ENCODE measurements around the gene KIAA0825.

Gene KIAA0825

DNA sequence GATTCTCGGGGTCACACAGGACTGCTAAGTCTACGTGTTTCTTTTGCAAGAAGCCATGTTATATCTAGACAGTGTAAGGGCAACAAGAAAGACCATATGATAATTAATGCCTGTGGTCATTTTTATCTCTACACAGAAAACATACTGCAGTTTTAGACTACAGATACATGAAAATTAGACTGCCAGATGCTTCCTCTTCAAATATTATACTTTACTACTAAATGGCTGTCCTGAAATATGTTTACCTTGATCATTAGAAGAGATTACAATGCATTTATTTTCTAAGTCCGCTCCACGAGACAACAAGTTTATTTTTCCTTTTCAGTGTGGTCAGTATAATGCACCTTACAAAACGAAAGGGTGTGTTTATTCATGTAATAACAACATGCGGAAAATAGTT is 147.6 kb downstream of the KIAA0825 start:
- DNase-seq (ENCODE audit: low spot score) = no peak
- in situ Hi-C loops (cut with MboI; ENCODE audit: low sequenced_read_pairs, unreplicated experiment) = no loop called here
- TF ChIP-seq, protein P1, sequence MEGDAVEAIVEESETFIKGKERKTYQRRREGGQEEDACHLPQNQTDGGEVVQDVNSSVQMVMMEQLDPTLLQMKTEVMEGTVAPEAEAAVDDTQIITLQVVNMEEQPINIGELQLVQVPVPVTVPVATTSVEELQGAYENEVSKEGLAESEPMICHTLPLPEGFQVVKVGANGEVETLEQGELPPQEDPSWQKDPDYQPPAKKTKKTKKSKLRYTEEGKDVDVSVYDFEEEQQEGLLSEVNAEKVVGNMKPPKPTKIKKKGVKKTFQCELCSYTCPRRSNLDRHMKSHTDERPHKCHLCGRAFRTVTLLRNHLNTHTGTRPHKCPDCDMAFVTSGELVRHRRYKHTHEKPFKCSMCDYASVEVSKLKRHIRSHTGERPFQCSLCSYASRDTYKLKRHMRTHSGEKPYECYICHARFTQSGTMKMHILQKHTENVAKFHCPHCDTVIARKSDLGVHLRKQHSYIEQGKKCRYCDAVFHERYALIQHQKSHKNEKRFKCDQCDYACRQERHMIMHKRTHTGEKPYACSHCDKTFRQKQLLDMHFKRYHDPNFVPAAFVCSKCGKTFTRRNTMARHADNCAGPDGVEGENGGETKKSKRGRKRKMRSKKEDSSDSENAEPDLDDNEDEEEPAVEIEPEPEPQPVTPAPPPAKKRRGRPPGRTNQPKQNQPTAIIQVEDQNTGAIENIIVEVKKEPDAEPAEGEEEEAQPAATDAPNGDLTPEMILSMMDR (IDR thresholded peaks at IDR 0.05; ENCODE audit: borderline replicate concordance, control extremely low read depth, extremely low read depth, insufficient read depth, missing control alignments) = no peak

DNA sequence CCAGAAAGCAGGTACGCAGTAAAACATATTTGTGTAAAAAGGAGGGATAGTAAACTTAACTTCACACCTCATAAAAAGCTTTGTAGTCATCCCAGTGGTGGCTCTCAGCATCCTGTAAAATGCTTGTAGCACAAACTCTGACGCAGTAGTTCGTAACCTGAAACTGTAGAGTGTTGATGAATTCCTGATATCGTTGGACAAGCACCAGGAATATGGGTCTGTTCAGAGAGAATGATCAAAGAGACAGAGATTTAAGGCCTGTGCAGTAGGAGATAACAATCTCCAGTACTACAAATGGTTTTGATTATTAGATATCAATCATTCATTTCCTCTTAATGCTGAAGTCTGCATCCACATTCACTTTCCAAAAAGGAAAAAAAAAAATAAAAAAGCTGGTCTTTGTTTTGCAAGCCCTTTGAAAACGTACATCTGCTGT is 148.5 kb downstream of the KIAA0825 start:
- in situ Hi-C loops (cut with MboI; ENCODE audit: low sequenced_read_pairs, unreplicated experiment) = no loop called here
- no peak for DNase-seq (ENCODE audit: low spot score)
- TF ChIP-seq, protein P1 (IDR thresholded peaks at IDR 0.05; ENCODE audit: borderline replicate concordance, control extremely low read depth, extremely low read depth, insufficient read depth, missing control alignments) = no peak

DNA sequence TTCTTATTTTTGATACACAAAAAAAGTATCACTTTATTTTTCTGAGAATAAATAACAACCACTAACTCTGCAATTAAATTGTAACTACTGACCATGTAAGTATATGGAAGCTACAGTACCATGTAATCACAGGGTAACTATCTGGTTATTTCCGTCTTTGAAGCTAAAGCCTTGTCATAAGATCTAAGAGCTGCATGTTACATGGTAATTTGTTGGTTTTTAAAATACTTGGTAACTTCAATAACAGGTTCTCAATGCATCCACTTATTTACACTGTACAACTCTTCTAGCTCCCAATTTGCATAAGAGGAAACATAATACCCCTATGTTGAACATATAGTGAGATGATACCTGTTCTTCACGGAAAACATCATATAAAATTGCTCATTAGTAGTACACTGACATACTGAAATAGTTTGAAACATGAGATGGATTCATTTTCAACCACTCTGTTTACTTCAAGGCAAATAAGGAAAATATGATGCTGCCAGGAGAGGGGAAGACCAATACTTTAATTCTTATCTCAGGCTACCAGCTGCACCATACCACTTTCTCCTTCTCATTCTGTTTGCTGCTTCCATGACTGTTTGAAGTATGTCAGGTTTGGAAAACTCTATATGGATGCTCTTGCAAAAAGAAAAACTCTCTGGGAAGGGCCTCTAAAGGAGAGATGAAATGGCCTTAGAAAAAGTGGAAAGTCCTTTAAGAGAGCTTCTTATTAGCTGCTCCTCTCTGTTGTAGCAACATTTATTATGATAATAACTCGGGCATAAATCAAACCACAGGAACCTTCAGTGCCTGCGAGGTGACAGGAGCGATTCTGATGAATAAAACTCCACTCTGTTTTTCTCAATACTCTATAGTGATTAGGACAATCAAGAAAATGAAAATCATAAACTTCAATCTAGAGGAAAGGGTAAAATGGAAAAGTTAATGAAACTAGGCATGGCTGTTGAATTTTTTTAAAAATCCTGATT is 150.2 kb downstream of the KIAA0825 start:
- in situ Hi-C loops (cut with MboI; ENCODE audit: low sequenced_read_pairs, unreplicated experiment) = no loop called here
- DNase-seq (ENCODE audit: low spot score) = no peak
- TF ChIP-seq, protein P1 (IDR thresholded peaks at IDR 0.05; ENCODE audit: borderline replicate concordance, control extremely low read depth, extremely low read depth, insufficient read depth, missing control alignments) = no peak

DNA sequence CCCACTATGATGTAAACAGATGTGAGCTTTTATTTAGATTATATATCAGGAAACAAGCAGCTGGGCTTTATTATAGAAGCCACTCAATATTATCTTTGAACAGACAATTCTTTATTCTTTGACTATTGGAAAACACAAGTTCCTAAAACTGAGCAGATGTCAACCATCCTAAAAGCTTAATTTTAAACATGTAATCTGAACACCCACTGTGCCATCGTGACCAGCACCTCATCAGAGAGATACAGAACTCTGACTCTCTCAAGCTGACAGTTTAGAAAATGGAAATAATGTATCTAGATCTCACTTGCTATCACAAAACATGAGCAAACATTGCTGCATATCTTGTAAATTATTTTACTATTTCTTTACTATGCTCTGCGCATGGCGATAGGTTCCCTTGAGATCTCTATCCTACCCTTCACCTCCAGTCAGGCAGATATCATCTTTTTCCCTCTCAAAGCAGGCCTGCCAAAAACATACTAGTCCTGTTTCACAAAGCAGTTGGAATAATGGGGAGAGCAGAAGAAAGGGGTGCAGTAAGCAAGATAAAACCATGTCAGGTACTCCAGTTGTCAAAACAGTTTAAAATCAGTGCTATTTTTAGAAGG is 151.0 kb downstream of the KIAA0825 start:
- TF ChIP-seq, protein P1 (IDR thresholded peaks at IDR 0.05; ENCODE audit: borderline replicate concordance, control extremely low read depth, extremely low read depth, insufficient read depth, missing control alignments) = no peak
- in situ Hi-C loops (cut with MboI; ENCODE audit: low sequenced_read_pairs, unreplicated experiment) = no loop called here
- no peak for DNase-seq (ENCODE audit: low spot score)

DNA sequence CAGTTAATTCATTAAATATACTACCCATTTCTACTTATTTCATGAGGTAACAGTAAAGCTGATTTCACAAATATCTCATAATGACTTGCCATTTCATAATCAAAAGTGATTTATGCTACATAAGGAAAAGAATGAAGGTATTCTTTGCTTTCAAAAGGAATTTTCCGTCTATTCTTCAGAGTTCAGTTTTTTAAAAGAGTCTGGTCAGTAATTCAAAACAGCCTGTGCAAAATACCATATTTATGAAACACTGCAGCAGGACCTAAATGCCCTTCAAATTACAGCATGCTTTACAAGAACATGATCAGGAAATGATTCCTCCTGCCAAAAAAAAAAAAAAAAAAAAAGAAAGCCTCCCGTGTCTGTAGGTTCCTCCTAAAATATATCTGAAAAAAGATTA is 154.7 kb downstream of the KIAA0825 start:
- no peak for DNase-seq (ENCODE audit: low spot score)
- in situ Hi-C loops (cut with MboI; ENCODE audit: low sequenced_read_pairs, unreplicated experiment) = no loop called here
- TF ChIP-seq, protein P1 (IDR thresholded peaks at IDR 0.05; ENCODE audit: borderline replicate concordance, control extremely low read depth, extremely low read depth, insufficient read depth, missing control alignments) = no peak

DNA sequence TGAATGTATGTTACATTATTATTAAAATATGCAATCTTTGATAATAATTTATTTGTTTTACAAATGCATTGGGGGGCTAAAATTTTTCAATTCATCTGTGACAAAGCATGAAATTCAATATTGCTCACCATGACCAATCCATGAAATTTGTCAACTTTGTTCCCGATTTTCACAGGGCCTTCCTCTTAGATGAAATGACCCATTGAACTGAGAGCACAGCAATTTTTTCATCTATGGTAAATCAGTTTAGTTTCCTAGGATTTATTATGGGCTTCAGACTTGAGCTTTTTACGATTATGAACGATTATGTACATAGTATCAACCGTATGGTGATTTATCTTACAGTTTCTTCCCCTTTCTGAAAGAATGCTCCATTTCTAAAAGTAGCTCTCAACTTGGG is 157.3 kb downstream of the KIAA0825 start:
- no peak for DNase-seq (ENCODE audit: low spot score)
- in situ Hi-C loops (cut with MboI; ENCODE audit: low sequenced_read_pairs, unreplicated experiment) = no loop called here
- TF ChIP-seq, protein P1 (IDR thresholded peaks at IDR 0.05; ENCODE audit: borderline replicate concordance, control extremely low read depth, extremely low read depth, insufficient read depth, missing control alignments) = no peak
